Endothelial cell (in vitro differentiated cells): ENCODE data around the gene ADORA1. TPM values are rescaled to one million over a fixed set of nuclear protein-coding genes. Genes with fewer than 3 reads are reported as not detected.

ENCODE experiments used
- DNase-seq: peaks from one replicate; pipeline ENCODE4 v3.0.0; 2021; ENCODE audit warnings: low spot score
- H3K27ac Mint-ChIP-seq: one replicate; pipeline ENCODE4 v1.8.0; 2021; ENCODE audit warnings: mixed read lengths, inconsistent platforms; ENCODE audit not compliant: unreplicated experiment
- H3K27me3 Mint-ChIP-seq: one replicate; pipeline ENCODE4 v1.8.0; 2021; ENCODE audit warnings: mild to moderate bottlenecking, moderate library complexity, mixed read lengths, inconsistent platforms; ENCODE audit not compliant: unreplicated experiment
- H3K36me3 Mint-ChIP-seq: one replicate; pipeline ENCODE4 v1.8.0; 2021; ENCODE audit warnings: mild to moderate bottlenecking, low read depth, mixed read lengths, inconsistent platforms; ENCODE audit not compliant: unreplicated experiment
- H3K4me1 Mint-ChIP-seq: one replicate; pipeline ENCODE4 v1.8.0; 2021; ENCODE audit warnings: mild to moderate bottlenecking, mixed read lengths, inconsistent platforms; ENCODE audit not compliant: unreplicated experiment
- H3K4me3 Mint-ChIP-seq: one replicate; pipeline ENCODE4 v1.8.0; 2021; ENCODE audit warnings: mild to moderate bottlenecking, mixed read lengths, inconsistent platforms; ENCODE audit not compliant: unreplicated experiment
- H3K9me3 Mint-ChIP-seq: one replicate; pipeline ENCODE4 v1.8.0; 2021; ENCODE audit warnings: mixed read lengths, inconsistent platforms; ENCODE audit not compliant: unreplicated experiment
- total RNA-seq: library from RNA; stranded (reverse); fragmentation: NEBNext Ultra II Directional; extraction: Animal tissue kit (Norgen Biotek cat#: 25700); gene quantifications from one replicate; pipeline ENCODE4 v1.2.1, GENCODE V29; 2021; ENCODE audit not compliant: unreplicated experiment
- TF ChIP-seq, protein P1 (sequence below): fragments of 200-600 bp; sonication (generic); IDR thresholded peaks from one replicate; pipeline ENCODE4 v1.5.0; 2021; ENCODE audit warnings: antibody characterized with exemption; ENCODE audit not compliant: unreplicated experiment

Gene ADORA1
- total RNA-seq, 1 donor from 2014 or later, result 16.3 TPM

DNA sequence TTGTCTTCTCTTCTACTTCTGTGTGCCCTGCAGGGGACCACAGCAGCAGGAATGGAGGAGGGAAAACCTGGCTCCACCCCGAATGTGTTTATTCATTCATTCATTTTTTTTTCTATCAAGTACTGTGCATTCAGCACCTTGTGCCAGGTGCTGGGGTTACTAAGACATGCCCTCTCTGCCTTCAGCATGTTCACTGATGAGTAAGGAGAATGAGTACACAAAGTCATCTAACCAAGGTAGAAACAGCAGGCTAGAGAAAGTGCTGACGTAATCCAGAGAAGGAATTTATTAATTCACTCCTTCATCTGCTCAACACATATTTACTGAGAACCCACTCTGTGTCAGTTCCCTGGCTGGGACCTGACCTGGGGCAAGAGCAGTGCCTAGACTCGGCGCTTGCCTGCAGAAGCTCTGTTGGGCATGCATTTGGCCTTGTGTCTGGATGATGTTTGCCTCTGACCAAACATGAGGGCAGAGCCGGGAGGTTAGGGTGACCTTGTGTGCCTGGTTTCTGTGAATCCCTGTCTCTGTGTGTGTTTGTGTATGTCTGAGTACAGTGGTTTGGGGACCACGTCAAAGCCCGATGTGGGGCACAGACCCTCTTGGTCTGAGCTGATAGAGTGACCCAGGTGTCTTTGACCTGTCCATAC, 38.4 kb upstream of the ADORA1 start:
- TF ChIP-seq, protein P1, sequence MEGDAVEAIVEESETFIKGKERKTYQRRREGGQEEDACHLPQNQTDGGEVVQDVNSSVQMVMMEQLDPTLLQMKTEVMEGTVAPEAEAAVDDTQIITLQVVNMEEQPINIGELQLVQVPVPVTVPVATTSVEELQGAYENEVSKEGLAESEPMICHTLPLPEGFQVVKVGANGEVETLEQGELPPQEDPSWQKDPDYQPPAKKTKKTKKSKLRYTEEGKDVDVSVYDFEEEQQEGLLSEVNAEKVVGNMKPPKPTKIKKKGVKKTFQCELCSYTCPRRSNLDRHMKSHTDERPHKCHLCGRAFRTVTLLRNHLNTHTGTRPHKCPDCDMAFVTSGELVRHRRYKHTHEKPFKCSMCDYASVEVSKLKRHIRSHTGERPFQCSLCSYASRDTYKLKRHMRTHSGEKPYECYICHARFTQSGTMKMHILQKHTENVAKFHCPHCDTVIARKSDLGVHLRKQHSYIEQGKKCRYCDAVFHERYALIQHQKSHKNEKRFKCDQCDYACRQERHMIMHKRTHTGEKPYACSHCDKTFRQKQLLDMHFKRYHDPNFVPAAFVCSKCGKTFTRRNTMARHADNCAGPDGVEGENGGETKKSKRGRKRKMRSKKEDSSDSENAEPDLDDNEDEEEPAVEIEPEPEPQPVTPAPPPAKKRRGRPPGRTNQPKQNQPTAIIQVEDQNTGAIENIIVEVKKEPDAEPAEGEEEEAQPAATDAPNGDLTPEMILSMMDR, result no peak
- Mint-ChIP-seq H3K4me1 (peaks cover 37% of the 10 kb centered on the region), H3K4me3 (no peak overlapping the region), H3K36me3 (peaks cover 22% of the 10 kb centered on the region), H3K27ac (no peak overlapping the region), H3K9me3 (no peaks in the 10 kb centered on the region), H3K27me3 (peaks cover 10% of the 10 kb centered on the region)
- DNase-seq, result no peak

DNA sequence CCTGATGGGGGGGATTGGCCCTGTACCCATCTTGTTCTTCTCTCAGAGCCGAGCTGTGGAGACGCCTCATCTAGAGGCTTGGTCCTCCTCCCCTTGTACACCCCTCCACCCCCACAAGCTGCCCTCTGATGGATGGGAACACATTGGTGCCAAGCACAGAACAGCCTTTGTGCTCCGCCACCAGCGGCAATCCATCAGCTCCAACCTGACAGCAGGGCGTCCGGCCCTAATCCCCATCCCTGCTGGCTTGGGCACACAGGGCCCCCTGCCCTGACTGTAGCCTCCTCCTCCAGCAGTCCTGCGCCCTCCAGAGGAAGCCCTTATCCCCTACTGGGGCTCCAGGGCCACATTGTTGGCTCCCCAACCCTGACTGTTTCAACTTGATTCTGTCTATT, 37.9 kb upstream of the ADORA1 start:
- DNase-seq, result no peak

DNA sequence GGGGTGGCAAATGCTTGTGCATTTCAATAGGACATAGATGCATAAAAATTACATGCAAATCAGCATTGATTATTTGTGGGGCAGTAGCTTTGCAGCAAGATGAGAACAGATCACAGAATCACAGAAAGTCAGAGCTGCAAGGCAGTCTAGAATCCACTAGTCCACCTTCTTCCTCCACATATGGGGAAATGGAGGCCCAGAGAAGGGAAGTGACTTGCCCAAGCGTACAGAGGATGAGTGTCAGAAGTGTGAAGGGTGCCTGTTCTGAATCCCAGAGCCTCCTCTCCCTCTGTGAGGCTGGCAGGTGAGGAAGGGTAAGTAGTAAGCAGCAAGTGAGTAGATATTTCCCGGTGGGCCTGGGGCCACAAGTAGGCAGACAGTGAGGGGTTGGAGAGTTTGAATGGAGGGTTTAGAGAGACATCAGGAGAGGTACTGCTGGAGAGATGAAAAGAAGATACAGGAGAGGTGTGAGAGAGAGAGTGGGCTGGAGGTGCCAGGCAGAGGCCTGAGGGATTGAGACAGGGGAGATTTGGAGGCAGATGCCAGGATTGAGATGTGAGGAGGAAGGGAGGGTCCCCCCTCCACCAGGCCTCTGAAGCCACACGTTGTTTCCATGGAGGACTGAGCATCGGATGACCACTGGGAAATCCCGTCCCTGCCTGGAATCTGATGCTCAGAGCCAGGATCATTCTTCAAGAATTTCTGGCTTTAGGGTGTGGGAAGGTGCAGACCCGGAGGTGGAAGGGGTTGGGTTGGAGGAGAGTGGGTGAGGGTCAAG, 36.9 kb upstream of the ADORA1 start:
- DNase-seq, result no peak

More for the DNA sequence above, 37.9 kb upstream of the ADORA1 start:
- Mint-ChIP-seq H3K36me3 (peaks cover 26% of the 10 kb centered on the region), H3K4me3 (no peak overlapping the region), H3K27ac (no peak overlapping the region), H3K27me3 (peaks cover 10% of the 10 kb centered on the region), H3K9me3 (peaks cover 5% of the 10 kb centered on the region), H3K4me1 (peaks cover 35% of the 10 kb centered on the region)
- TF ChIP-seq, protein P1, result no peak

DNA sequence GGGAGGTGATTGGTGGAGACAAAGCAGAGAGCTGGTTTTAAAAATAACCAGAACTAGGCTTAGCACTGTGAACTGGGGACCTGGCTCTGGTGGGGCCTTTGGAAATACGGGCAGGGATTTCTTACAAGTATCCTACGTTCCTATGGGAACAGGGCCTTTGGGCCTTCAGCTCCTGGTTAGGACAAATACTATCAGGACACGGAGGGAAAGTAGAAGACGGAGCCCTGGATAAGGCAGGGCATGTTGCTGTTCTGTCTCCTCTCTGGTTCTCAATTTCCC, 36.4 kb upstream of the ADORA1 start:
- Mint-ChIP-seq H3K27me3 (peaks cover 10% of the 10 kb centered on the region), H3K4me3 (no peak overlapping the region), H3K9me3 (peaks cover 8% of the 10 kb centered on the region), H3K27ac (no peak overlapping the region), H3K36me3 (peaks cover 33% of the 10 kb centered on the region), H3K4me1 (peaks cover 27% of the 10 kb centered on the region)
- TF ChIP-seq, protein P1, result no peak
- no peak for DNase-seq

More for the DNA sequence above, 36.9 kb upstream of the ADORA1 start:
- Mint-ChIP-seq H3K36me3 (peaks cover 33% of the 10 kb centered on the region), H3K4me1 (peaks cover 31% of the 10 kb centered on the region), H3K27ac (no peak overlapping the region), H3K9me3 (peaks cover 8% of the 10 kb centered on the region), H3K27me3 (peaks cover 10% of the 10 kb centered on the region), H3K4me3 (no peak overlapping the region)
- TF ChIP-seq, protein P1, result no peak

DNA sequence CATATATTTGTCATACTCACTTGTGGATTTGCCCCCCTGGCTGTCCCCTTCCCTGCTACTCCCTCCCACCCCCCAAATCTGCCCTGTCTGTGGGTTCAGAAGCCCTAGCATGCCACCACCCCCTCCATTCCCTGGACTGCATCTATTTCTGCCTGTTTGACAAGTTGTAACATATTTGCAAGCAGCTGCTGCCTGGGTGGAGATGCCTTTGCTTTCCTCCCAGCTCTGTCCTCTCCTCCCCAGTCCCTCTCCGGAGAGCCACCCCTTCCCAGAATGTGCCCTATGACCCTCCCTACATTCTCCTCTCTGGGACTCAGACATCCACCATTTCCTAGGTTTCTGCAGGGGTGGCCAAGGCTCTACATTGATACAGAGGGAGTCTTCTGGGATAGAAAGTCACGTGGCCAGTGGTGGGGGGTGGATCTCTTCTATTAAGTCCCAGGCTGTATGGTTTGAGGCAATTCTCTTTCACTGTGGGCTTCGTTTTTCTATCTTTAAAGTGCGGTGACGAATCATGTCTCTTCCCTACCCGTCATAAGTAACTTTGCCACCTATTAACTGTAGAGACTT, 35.7 kb upstream of the ADORA1 start:
- Mint-ChIP-seq H3K27ac (no peak overlapping the region), H3K36me3 (peaks cover 26% of the 10 kb centered on the region), H3K27me3 (peaks cover 6% of the 10 kb centered on the region), H3K9me3 (peaks cover 8% of the 10 kb centered on the region), H3K4me1 (peaks cover 20% of the 10 kb centered on the region), H3K4me3 (no peak overlapping the region)
- DNase-seq, result no peak
- TF ChIP-seq, protein P1, result no peak
